DMS79 treated with DMSO at 0.1 percent for 48 hours (cell line): ENCODE results near the gene DYNLT3.

ENCODE experiments used
- DNase-seq: peaks from one replicate; lab custom pipeline; 2025; lab: John Stamatoyannopoulos, UW

DYNLT3 gene

DNA sequence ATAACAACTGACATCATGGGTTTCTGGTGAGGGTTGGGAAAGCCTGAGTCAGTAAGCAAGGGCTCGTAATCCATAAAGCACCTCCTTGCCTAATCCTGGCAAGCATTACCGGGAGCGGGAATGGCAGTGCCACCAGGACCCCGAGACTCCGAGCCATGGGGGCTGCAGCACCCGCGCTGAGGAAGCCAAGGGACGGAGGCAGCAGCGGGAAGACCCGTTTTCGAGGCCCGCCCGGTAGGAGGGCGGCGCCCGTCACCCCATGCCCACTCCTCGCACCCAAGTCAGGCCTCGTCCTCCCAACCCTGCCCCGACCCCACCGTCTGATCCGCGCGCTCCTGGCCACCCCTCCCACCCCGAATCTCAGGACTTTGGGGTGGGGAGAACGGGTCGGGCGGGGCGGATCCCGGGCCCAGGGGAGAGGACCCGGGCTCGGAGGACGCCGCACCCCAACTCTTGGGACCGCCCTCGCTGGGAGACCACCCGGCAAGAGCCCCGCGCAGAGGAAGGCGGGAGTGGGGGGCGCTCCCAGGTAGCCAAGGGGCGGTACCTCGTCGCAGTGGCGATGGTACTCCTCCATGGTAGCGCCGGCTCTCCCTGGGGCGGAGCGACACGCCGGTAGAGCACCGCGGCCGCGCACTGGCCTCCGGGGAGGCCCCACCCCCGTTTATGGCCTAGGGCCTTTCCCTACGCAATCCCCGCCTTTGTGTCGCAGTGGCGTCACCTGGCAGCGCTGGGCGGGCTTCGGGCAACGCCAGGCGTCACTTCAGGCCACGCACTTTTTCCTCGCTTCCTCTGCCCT lies at the start of gene DYNLT3:
DYNLT3 (minus strand) TSS at position 638 of the 799 bp plus-strand sequence; CDS start at position 577, 61 bp downstream.
- peak; percentile 39 for DNase-seq

DNA sequence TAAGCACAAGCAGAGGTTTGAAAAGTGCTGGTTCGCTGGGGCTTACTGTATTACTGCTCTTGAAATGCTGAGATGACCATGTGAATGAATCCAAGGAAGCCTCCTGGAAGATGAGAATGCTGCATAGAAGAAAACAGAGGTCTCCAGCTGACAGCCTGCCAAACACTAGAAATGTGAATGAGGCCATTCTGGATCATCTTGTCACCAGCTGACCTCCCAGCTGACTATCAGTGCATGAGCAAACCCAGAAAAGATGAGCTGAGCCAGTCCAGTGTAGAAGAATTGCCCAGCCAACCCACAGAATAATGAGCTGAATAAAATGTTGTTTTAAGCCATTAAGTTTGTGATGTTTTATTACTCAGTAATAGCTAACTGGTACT lies 49.1 kb upstream of the DYNLT3 start:
- no peak for DNase-seq

- DNase-seq, result no peak
These were observed 48.6 kb upstream of the DYNLT3 start for GRCh38 chrX:37895795-37896510.

- no peak for DNase-seq
These were observed 47.4 kb upstream of the DYNLT3 start for GRCh38 chrX:37894725-37895124.

DNA sequence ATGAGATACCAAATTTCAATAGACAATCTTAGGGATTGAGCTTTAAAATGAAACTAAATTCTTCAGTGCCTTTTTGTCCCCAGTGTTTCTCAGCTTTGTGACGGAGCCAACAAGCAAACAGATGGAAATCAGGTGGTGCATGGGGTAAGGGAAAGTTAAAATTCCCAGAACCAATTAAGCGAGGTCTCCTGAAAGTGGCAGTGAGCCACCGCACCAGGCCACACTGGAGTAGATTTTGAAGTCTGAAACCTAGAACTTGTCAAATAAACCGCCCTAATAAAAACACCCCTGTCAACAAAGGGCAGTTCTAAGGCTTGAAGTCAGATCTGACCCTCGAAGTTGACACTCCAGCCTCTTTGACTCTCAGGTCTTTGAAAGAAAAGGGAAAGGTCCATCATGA lies 40.6 kb upstream of the DYNLT3 start:
- DNase-seq, result no peak

- DNase-seq, result no peak
These were observed 40.0 kb upstream of the DYNLT3 start for GRCh38 chrX:37887347-37887746.

DNA sequence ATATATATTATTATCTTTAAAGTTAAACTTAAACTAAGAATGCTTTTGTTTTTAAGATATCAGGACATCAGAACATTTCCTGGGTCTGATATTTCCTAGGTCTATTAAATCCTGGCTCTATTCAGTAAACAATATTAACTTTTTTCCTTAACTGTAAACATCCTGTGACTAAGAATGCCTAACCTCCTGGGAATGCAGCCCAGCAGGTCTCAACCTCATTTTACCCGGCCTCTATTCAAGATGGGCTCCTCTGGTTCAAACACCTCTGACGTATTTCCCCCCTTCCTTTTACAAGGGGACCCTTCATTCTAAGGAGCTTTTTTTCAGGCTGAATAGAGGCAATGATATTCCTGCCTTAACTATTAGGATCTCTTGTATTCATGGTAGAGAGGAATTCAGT lies 35.8 kb upstream of the DYNLT3 start:
- no peak for DNase-seq

DNA sequence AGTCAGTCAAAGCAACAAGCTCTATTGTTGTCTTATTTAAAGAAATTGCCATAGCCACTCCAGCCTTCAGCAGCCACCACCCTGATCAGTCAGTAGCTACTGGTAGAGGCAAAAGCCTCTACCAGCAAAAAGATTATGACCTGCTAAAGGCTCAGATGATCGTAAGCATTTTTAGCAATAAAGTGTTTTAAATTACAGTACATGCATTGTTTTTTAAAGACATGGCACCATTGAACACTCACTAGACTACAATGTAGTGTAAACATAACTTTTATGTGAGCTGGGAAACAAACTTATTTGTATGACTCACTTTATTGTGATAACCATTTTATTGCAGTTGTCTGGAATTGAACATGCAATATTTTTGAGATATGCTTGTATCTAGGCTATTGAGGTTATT lies 32.3 kb upstream of the DYNLT3 start:
- no peak for DNase-seq

- no peak for DNase-seq
These were observed 29.3 kb upstream of the DYNLT3 start for GRCh38 chrX:37876716-37877115.

DNA sequence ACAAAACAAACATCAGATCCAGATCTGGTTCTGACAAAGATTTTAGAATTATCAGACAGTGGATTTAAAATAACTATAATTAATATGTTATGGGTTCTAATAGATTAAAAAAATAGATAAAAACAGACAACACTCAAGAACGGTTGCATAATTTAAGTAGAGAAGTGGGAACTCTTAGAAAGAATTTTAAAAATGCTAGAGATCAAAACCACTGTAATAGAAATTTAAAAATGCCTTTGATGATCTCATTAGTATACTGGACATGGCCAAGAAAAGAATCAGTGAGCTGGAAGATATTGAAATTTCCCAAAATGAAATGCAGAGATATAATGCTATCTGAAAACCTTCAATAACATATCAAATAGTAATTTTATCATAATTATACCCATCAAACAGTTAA lies 28.3 kb upstream of the DYNLT3 start:
- DNase-seq, result no peak

GRCh38 chrX:37873220-37873619 lies 25.8 kb upstream of the DYNLT3 start:
- no peak for DNase-seq

DNA sequence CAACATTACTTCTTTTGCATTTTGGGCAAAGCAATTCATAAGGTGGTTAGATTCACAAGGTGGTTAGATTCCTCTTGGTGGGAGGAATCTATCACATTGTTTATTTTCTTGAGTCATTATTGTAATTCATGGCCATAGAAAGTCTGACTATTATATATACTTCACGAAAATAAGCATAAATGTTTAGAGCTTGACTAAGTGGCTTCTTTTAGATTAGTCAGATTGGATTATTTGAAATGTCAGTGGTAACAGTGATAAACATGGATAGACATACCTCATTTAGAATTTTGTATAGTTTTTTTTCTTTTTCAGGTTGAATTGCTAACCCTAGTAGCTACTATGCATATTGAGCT lies 24.9 kb upstream of the DYNLT3 start:
- no peak for DNase-seq

GRCh38 chrX:37871626-37872302 lies 24.4 kb upstream of the DYNLT3 start:
- no peak for DNase-seq

- DNase-seq, result no peak
These were observed 20.3 kb upstream of the DYNLT3 start for GRCh38 chrX:37867536-37868153.

- no peak for DNase-seq
These were observed 16.4 kb upstream of the DYNLT3 start for GRCh38 chrX:37863728-37864127.

DNA sequence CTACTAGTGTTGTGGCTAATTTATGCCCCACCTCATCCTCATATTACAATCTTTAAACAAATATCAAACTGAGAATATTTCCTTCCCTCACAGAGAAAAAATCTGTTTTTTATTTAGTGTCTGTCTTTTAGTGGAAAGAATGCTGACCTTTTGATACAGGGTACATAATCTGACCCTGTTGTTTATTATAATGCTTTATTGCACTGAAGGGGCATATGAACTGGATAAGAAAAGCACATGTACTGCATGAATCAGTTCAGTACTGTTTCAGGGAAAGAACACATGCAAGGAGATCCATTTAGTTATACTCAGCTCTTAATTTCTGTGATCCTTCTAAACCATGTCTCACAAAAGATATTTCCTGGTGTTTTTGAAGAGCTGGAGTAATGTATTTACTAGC lies 15.5 kb upstream of the DYNLT3 start:
- DNase-seq, result no peak

DNA sequence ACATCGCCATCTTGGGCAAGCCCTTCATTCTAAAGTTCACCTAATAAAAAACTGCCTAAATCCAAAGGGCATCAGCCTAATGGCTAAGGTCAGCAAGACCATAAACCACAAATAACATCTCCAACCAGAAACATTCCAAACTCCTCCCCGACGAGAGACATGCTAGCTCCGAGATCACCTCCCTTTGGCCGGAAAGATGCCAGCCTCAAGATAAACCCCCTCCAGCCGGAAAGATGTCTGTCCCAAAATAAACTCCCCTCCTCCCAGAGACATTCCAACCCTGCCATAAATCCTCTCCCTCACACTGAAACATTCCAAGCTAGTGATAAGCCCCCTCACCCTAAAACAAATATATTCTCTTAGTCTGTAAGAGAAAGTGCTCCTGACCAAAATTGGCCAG lies 13.3 kb upstream of the DYNLT3 start:
- no peak for DNase-seq

DNA sequence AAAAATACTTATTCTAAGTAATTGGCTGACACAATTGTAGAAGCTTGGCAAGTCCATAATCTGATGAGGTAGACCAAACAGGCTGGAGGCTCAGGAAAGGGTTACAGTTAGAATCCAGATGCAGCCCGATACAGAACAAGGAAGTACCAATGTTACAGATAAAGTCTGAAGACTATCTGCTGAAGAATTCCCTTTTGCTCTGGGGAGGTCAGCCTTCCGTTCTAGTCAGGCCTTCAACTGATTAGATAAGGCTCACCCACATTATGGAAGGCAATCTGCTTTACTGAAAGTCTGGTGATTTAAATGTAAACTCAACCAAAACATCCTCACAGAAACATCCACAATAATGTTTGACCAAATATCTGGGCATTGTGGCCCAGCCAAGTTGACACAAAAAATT lies 7.4 kb upstream of the DYNLT3 start:
- no peak for DNase-seq

DNA sequence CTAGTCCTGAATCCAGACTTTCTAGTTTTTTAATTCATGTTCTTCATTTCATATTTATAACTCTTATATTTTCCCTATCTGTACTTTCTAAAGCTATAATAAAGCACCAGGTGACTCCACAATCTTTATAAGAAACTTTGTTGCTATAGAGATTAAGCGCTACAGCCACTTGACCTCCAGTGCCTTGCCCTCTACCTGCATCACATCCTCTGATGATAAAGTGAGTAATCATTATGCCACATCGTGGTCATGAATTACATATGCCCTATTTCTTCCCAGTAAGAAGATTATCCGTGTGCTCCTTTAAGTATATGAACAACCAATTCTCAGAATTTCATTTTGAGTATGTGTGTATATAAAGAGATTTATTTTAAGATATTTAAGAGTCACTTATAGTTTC lies 6.8 kb upstream of the DYNLT3 start:
- DNase-seq, result no peak

- DNase-seq, result no peak
These were observed 394 bp upstream of the DYNLT3 start for GRCh38 chrX:37847733-37848197.

GRCh38 chrX:37846558-37846933 lies 825 bp downstream of the DYNLT3 start:
- no peak for DNase-seq

DNA sequence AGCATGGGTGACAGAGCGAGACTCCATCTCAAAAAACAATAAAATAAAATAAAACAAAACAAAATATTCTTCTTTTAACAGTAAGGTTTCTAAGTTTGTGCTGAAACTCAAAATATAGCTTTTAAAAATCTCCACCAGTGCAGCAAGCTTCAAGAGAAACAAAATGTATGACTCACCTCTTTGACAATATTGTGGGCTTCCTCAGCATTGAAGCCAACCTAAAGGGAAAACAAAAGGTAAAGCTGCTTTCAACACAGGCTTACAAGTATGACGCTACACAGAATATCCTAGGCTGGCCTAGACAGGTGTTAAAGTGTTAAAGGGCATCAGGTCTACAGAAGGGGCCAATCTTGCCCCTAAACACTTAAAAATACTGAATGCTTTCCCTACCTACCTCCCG lies 1.2 kb downstream of the DYNLT3 start:
- no peak for DNase-seq

- DNase-seq, result no peak
These were observed 2.7 kb downstream of the DYNLT3 start for GRCh38 chrX:37844622-37845021.
